Bronchial smooth muscle cell (primary cell): ENCODE data around the gene MSTO1. TPM values are rescaled to one million over a fixed set of nuclear protein-coding genes. Genes with fewer than 3 reads are reported as not detected.

Experiments used
- total RNA-seq: library from RNA; depleted of rRNA; stranded (reverse); fragments of >200 nt; gene quantifications from 2 replicates; pipeline ENCODE4 v1.2.1, GENCODE V29; 2014

MSTO1 gene
- 21.8 and 28.3 TPM in 2 replicates for total RNA-seq

DNA sequence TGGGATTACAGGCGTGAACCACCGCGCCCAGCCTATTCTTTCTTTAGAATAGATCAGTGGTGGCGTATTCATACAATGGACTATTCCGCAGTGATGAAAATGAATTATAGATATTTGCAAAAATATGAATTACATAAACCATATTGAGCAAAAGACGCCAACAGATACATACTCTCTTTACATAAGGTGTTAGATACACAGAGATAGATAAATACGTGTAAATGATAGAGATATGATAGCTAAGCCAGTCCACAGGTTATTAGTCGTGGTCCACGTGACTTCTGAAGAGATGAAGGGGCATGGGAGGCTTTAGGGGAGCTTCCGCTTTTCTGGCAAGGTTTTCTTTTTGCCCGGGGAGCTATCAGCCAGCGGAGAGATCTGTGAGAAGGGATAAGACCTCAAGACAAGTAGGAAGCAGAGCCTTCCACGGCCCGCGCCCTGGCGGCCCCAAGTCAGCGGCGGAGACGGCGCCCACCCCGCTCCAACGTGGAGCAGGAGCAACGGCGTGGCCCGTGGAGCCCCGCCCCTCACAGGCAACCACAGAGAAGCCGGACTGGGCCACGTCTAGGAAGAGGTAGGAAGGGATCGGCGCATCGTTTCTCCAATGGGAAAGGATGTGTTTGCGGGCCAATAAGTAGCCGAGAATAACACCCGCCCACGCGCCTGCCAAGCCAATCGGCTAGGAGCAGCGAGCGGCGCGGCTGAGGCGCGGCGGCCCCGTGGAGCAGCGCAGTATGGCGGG lies at the start of gene MSTO1:
TSS of gene MSTO1 (plus strand) at position 704 of the 742 bp plus-strand sequence. CDS start at position 735, 31 bp downstream.

DNA sequence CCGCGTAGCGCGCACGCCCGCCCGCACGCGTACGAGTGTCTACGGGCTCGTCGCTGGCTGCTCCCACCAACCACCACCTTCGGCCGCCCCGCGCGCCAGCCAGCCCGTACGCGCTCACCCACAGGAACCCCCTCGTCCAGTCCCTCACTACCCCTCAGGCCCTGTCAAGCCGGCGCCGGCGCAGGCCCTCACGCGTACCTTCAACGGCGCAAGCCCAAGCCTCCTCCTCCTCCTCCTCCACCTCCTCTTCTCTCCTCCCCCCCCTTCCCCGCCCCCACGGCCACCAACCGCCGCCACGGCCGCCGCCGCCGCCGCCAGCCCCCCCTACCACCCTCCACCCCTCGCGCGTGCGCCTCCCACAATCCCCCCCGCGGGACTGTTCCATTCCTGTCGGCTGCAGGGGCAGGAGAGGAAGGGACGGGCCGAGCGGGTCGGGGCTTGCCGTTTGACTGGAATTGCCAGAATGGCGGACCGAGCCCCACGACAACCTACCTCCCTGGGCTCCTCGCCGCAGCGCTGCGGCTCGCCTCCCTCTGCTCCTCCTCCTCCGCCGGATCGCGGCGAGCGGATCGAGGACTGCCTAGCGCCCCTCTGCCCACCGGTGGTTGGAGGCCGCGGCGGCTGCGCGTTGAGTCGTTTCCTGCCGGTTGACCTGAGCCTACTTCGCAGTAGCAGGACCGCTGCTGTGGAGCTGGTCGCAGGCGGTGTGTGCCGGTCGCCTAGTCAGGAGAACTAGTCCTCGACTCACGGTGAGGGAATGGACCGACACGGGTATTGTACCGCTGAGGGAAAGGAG lies 47.2 kb upstream of the MSTO1 start, which contains the start of gene ASH1L:
TSS of gene ASH1L (minus strand) at position 223 of the 796 bp plus-strand sequence. CDS start 41,284 bp downstream, outside the sequence.

Other genes with a start within 250 kb of the MSTO1 start
- gene ASH1L, start 47.4 kb upstream of the MSTO1 start, total RNA-seq, result 24.9 and 34.3 TPM in 2 replicates
- 34.9 and 41.1 TPM in 2 replicates for gene YY1AP1, start 78.6 kb downstream of the MSTO1 start, total RNA-seq
- 39.3 and 40.5 TPM in 2 replicates for gene DAP3, start 78.9 kb downstream of the MSTO1 start, total RNA-seq
- 23.6 and 24.1 TPM in 2 replicates for gene GON4L, start 247.0 kb downstream of the MSTO1 start, total RNA-seq
- gene SYT11, start 249.3 kb downstream of the MSTO1 start, total RNA-seq, result 37.8 and 39.4 TPM in 2 replicates